Right ventricle myocardium superior (tissue), 1 donor: ENCODE data around the gene NBPF12. TPM values are rescaled to one million over a fixed set of nuclear protein-coding genes. Genes with fewer than 3 reads are reported as not detected.
"Not testable (repeated sequence)": the region's sequence is repeated elsewhere in the genome, so short reads cannot be mapped to it uniquely, and the experiment has no call there.

Experiments used
- ATAC-seq: fragments of 200-7000 bp; cut with Tn5 transposase; one replicate; pipeline ENCODE4 v1.9.1; 2020; ENCODE audit warnings: mild to moderate bottlenecking; ENCODE audit not compliant: poor library complexity
- DNase-seq: peaks from one replicate; pipeline ENCODE4 v3.0.0-alpha.2; 2020
- intact Hi-C: fragments of 100-400 bp; cut with DNase I; formaldehyde crosslinking; loops from one replicate; pipeline ENCODE4 v1.11.2; 2022
- long read RNA-seq: library from polyadenylated mRNA; unstranded; transcript quantifications from one replicate; pipeline ENCODE4 v2.0.0, GENCODE V29; 2021
- total RNA-seq: library from RNA; stranded (reverse); fragmentation: NEBNext Ultra II Directional; extraction: Animal tissue kit (Norgen Biotek cat#: 25700); gene quantifications from one replicate; pipeline ENCODE4 v1.2.1, GENCODE V29; 2021
- donor health status: DM: no; HTN: yes; CAD: no; lungs with severe emphysema.

The NBPF12 gene, protein sequence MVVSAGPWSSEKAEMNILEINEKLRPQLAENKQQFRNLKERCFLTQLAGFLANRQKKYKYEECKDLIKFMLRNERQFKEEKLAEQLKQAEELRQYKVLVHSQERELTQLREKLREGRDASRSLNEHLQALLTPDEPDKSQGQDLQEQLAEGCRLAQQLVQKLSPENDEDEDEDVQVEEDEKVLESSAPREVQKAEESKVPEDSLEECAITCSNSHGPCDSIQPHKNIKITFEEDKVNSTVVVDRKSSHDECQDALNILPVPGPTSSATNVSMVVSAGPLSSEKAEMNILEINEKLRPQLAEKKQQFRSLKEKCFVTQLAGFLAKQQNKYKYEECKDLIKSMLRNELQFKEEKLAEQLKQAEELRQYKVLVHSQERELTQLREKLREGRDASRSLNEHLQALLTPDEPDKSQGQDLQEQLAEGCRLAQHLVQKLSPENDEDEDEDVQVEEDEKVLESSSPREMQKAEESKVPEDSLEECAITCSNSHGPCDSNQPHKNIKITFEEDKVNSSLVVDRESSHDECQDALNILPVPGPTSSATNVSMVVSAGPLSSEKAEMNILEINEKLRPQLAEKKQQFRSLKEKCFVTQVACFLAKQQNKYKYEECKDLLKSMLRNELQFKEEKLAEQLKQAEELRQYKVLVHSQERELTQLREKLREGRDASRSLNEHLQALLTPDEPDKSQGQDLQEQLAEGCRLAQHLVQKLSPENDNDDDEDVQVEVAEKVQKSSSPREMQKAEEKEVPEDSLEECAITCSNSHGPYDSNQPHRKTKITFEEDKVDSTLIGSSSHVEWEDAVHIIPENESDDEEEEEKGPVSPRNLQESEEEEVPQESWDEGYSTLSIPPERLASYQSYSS (N-terminal part only)
- total RNA-seq, result 2.9 TPM
- long read RNA-seq, partial matches to known transcripts, result 0 of 3 reads
- long read RNA-seq, other reads (novel, unspliced or antisense), result 3 of 3 reads

DNA sequence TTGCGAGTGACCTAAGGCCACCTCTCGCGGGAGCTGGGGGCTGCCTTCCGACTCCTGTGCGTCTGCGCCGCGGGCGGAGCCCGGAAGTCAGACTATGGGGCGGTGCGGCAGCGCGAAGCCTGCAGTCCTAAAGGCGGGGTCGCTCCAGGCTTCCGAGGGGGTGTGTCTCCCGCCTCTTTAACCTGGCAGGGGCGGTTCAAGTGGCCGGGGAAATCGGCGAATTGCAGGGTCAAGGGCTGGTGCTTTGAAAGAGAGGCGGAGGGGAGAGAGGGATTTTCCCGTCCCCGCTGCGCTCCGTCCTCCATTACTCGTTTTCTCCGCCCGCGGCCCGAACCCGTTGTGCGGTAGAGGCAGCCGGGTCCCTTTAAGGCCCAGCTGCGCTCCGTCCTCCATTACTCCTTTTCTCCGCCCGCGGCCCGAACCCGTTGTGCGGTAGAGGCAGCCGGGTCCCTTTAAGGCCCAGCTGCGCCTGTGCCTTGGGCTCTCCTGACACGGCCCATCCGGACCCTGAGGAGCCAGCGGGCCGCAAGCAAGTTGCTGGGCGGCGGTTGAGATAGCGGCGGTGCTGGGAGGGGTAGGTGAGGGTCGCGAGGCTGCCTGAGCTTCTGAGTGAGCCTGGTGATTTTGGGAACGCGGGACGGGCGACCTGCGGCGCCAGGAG lies at the start of gene NBPF12:
Gene NBPF12 (plus strand): TSS at position 83 of the 661 bp plus-strand sequence. CDS start 21,820 bp downstream, outside the sequence.
- DNase-seq, result peak; percentile 91
- peak; percentile 99 for ATAC-seq
- intact Hi-C loops, result not testable (repeated sequence)

DNA sequence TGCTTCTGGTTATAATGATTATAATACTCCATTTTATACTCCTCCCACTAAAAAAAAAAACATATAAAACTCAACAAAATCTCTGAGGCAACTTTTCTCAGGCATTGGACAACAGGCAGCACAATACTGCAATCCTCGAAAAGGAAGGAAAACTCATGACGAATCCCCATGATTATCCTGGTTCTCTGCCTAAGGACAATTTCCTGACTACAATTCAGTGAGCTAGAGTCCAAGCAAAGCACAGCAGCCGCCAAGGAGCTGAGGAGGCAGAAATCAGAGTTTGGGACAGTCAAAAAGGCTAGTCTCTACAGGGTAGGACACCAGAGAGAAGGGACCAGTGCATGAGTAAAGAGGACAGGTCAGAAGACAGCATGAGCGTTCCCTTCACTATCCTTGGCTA lies 46.8 kb upstream of the NBPF12 start:
- intact Hi-C loops, ATAC-seq: not testable (repeated sequence)

DNA sequence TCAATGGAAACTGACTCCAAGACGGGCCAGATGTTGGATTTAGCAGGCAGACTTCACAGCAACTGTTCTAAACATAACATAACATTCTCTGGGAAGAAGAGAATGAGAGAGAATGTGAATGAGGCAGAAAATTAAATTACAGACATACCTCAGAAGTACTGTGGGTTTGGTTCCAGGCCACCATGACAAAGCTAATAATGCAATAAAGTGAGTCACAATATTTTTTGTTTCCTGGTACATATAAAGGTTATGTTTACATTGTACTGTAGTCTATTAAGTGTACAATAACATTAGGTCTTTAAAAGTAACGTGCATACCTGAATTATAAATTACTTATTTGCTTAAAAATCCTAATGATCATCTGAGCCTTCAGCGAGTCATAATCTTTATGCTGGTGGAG lies 45.8 kb upstream of the NBPF12 start:
- ATAC-seq, intact Hi-C loops, DNase-seq: not testable (repeated sequence)

More for the DNA sequence above, 46.8 kb upstream of the NBPF12 start:
- not testable (repeated sequence) for DNase-seq

DNA sequence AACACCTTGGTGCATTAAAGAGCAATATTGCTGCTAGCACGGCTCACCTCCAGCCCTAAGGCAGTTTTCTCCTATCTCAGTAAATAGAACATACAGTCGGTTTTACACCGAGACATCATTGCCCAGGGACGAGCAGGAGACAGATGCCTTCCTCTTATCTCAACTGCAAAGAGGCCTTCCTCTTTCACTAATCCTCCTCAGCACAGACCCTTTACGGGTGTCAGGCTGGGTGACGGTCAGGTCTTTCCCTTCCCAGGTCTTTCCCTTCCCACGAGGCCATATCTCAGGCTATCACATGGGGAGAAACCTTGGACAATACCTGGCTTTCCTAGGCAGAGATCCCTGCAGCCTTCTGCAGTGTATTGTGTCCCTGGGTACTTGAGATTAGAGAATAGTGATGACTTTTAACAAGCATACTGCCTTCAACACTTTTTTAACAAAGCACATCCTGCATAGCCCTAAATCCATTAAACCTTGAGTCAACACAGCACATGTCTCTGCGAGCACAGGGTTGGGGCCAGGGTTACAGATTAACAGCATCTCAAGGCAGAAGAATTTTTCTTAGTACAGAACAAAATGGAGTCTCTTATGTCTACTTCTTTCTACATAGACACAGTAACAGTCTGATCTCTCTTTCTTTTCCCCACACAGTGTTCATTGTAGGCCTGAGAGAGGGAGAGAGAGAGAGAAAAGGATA lies 30.4 kb upstream of the NBPF12 start:
- ATAC-seq, DNase-seq, intact Hi-C loops: not testable (repeated sequence)

DNA sequence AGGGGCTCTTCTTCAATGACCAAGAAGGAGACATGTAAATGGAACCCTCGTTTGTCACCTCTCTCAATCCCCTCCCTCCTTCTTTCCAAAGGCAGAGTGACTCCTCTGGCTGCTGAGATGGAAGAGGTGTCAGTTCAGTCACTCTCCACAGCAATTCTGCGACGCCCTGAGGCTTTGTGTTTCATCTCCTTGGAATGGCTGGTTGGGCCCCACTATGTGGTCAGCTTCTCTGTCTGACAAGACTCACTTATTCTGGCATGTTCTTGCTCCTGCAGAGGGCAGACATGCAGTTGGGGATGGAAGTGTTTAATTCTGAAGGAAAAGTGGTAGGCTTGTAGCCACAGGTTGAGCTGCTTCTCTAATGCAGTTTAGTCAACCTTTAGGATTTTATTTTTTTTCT lies 25.1 kb upstream of the NBPF12 start:
- DNase-seq, intact Hi-C loops, ATAC-seq: not testable (repeated sequence)

DNA sequence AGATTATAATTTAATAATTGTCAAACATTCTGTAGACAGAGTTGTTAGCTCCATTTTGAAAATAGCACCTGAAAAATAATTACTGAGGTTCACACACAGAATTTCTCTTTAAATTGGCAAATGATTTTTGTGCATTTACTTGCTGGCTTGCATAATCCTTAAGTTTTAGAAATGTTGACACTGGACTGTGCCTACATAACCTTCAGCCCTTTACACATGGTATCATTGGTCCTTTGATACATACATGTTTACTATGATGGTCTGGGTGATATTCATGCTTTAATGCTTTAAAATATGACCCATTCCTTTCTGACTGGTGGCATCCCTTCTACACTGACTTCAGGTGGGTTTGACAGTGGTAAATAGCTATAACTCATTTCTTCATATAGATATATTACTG lies 17.3 kb upstream of the NBPF12 start:
- intact Hi-C loops, DNase-seq, ATAC-seq: not testable (repeated sequence)

DNA sequence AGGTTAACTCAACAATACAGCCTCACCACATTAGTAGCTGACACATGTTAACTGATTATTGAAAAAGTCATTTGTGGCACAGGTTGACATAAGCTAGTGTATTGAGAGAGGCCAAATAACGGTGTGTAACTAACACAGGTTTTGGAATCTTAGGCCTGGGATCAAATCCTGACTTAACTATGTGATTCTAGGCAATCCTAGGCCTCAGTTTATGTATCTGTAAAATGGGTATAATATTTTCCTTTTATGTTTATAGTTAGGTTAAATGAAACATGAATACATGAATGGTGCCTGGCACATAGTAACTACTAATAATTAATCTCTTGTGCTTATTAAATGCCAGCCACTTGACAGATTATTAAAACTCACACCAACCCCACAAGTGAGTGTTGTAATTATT lies 15.5 kb upstream of the NBPF12 start:
- intact Hi-C loops, DNase-seq, ATAC-seq: not testable (repeated sequence)

DNA sequence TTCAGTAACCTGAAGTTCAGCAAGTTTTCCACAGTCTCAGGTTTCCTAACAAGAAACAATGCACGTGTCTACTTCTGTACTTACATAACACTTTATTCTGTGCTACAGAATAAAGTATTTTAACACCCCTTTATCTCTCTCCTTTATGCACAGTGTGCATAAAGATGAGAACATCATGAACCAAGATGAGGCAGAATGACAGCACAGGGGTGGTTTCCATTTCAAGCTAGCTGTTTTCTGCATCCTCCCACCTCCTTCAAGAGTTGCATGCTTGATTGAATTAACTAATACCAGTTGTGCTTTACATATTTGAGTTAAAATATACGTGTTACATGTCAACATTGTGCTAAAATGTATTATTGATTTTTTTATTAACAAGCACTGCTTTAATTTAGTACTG lies 14.0 kb upstream of the NBPF12 start:
- ATAC-seq, DNase-seq, intact Hi-C loops: not testable (repeated sequence)

DNA sequence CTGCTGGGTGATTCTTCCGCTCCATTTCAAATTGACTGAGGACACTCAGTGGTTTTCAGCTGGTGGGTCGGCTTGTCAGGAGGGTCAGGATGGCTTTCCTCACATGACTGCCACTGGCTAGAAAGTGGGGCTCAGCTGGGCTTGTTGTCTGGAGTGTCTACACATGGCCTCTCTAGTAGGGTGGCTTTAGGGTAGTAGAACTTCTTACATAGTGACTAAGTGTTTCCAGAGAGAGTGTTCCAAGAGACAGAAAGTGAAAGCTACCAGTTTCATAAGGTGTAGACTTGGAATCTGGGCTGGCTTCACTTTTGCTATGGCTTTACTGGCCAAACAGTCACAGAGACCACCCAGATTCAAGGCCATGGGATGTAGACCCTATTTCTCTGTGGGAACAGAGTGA lies 11.7 kb upstream of the NBPF12 start:
- ATAC-seq, intact Hi-C loops, DNase-seq: not testable (repeated sequence)

DNA sequence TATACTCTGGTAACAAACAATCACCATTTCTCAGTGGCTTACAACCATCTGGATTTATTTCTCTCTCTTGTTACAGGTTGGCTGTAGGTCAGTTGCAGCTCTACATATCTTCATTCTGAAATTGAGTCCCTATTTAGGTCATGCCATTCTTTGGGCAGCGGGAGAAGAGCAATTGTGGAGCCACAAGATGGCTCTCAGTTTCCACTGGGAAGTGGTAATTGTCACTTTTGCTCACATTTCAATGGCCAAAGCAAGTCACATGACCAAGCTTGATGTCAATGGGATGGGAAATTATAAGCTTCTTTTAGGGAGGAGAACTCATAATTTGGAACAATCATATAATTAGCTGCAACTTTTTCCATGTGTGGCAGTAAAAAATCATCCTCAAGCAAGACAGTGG lies 7.9 kb upstream of the NBPF12 start:
- ATAC-seq, intact Hi-C loops, DNase-seq: not testable (repeated sequence)

DNA sequence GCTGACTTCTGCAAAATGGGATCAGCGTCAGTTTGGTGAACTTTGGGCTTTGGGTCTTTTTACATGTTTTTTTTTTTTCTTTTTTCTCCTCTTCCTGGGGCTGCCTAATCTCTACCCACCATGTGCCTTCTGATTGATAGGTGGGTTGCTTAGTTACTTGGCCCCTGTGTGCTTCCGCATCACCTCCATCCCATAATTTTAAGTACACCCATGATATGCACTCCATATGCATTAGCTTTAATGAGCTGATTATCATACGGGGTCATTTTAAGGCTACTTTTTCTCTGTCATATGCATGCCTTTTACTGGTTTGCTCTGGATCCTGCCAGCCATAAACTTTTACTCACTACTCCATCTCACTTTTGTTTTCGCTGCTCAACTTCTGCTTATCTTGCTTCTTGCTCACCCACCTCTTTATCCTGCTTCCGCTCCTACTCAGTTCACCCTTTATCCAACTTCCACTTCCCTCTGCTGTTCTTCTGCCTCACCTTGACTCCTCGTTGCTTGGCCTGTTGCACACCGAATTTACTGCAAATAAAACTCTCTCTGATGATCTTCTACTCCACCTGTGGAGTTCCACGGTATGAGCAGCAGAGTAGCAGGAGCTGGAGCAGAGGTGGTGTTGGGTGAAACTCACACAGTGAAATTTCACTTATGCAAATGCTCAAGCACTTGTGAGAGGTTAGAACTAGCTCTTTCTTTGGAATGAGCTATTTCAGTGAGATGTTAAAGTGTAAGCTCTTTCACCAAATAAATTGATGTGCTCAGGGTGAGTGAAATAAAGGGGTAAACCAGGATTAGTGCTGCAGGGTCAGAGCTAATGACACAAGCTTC lies 3.5 kb upstream of the NBPF12 start:
- DNase-seq, ATAC-seq, intact Hi-C loops: not testable (repeated sequence)

DNA sequence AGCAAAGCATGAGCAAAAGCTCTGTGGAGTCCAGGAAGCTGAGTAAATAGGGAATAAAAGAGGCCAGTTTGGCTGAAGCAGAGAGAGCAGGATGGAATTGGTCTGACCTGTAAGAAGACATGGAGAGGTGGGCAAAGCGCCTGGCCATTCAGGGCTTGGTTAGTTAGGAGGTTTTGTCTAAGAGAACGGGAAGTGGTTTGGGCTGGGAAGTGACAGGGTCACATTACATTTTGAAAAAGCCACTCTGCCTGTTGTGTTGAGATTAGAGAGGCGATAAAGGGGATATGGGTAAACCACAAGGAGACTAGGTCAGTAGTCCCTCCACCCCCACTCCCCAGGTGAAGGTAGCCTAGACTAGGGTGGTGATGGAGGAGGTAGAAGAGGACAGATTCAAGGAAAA lies 662 bp upstream of the NBPF12 start:
- DNase-seq, intact Hi-C loops, ATAC-seq: not testable (repeated sequence)

DNA sequence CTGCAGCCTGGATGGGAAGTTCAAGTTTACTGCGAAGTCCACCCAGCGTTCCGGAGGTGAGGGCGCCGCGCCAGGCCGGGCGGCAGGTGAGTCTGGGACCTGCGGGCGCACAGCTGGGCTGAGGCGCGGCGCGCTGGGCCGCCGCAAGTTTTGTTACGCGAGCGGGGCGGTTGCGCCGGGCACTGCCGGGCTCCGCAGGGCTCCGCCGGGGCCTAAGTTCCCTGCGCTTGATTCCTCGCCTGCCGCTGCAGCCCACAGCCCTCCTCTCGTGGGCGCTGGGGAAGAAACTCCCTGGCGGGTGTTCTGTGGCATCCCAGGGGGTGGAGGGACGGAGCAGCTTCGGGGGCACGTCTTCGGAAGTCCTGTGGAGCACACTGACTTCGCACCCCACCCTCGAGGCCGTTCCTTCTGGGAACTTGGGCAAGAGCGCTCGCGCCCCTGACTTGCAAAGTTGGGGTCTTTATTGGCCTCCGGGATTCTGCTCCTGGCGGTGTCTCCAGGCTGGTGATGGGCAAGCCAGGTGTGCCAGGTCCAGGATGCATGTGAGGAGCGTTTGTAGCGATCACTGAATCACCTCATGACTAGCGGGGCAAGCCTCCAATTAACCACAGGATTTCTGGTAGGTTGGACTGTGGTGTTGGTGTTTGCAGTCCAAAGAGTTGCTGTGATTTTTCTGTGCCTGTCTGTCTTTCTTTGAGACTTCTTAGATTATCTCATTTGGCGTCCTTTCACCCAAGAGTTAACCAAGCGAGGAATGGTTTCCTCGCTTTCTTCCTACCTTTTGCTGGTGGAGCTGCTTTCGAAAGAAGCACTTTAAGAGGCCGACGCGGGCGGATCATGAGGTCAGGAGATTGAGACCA lies 1.0 kb downstream of the NBPF12 start:
- DNase-seq (peak; percentile 46), ATAC-seq (peak; percentile 64)
- intact Hi-C loops, result not testable (repeated sequence)

DNA sequence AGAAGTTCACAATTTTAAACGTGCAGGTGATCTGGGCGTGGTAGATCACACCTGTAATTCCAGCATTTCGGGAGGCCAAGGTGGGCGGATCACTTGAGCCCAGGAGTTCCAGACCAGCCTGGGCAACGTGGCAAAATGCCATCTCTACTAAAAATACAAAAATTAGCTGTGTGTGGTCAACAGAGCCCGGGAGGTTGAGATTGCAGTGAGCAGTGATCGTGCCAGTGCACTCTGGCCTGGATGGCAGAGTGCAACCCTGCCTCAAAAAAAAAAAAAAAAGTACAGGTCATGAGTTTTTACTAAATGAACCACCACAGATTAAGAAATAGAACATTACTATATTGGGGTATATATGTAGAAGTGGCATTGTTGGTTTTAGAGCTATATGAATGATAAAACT lies 2.2 kb downstream of the NBPF12 start:
- DNase-seq, intact Hi-C loops, ATAC-seq: not testable (repeated sequence)

DNA sequence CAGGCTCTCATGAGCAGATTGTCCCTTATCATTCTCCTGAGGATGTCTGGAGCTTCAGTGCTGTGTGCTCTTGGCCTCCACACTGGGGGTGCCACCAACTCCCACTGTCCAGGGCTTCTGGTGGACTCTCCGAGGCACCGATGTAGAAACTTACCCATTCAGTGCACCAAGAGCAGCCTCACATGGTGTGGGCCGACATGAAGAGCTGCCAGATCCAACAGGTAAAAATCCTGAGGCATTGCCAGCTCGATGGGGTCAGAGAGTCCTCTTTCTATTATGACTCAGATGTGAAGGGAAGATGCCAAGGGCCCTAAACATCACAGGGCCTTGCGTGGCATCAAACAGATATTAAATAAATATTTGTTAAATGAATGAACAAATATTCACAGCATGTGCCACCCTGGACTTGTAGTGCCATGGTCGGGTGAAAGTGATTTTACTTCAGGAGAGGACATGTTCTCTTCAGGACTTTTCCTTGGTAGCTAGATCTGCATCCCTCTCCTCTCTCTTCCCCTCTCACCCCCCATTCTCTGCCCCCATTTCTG lies 5.3 kb downstream of the NBPF12 start:
- ATAC-seq, intact Hi-C loops: not testable (repeated sequence)

DNA sequence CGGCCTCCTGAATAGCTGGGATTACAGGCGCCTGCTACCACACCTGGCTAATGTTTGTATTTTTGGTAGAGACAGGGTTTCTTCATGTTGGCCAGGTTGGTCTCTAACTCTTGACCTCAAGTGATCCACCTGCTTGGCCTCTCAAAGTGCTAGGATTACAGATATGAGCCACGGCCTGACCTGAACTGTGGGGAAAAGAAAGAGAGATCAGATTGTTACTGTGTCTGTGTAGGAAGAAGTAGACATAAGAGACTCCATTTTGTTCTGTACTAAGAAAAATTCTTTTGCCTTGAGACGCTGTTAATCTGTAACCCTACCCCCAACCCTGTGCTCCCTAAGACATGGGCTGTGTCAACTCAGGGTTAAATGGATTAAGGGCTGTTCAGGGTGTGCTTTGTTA lies 10.0 kb downstream of the NBPF12 start:
- ATAC-seq, DNase-seq, intact Hi-C loops: not testable (repeated sequence)

More for the DNA sequence above, 5.3 kb downstream of the NBPF12 start:
- not testable (repeated sequence) for DNase-seq
